Fibroblast of lung (primary cell): Measurements from ENCODE around the gene ZNF573.

Experiments
- CTCF ChIP-seq, 2 donors: IDR thresholded peaks in 1 of 2; conservative IDR thresholded peaks in 1 of 2; 1 replicate in 1 of 2; 2 replicates in 1 of 2; pipeline ENCODE4 v1.5.1; 2011 to 2012; ENCODE audit warnings: low read length in 2 of 2, control low read depth in 1 of 2, inconsistent platforms in 1 of 2, low read depth in 1 of 2, mild to moderate bottlenecking in 1 of 2
- EZH2 ChIP-seq: IDR thresholded peaks from 2 replicates; pipeline ENCODE4 v1.5.1; 2012; ENCODE audit warnings: low read length, control low read depth, mild to moderate bottlenecking; ENCODE audit errors: missing control alignments

- TF ChIP-seq CTCF (conservative IDR thresholded peaks at IDR 0.05 in 1 of 2, IDR thresholded peaks at IDR 0.05 in 1 of 2; ENCODE audit: low read depth in 1 of 2, low read length in 2 of 2) (no peak), EZH2 (no peak)
Measured at GRCh38 chr19:37725181-37725580, 54.2 kb downstream of the ZNF573 start.
